Measurements from ENCODE around the gene SLC22A17. TPM values are rescaled to one million over a fixed set of nuclear protein-coding genes. Genes with fewer than 3 reads are reported as not detected.

The SLC22A17 gene
- total and polyA plus RNA-seq, 10 of the 15 experiments (the other 5 are each of a cell fraction or from before 2014, with no cell fraction given): not detected

DNA sequence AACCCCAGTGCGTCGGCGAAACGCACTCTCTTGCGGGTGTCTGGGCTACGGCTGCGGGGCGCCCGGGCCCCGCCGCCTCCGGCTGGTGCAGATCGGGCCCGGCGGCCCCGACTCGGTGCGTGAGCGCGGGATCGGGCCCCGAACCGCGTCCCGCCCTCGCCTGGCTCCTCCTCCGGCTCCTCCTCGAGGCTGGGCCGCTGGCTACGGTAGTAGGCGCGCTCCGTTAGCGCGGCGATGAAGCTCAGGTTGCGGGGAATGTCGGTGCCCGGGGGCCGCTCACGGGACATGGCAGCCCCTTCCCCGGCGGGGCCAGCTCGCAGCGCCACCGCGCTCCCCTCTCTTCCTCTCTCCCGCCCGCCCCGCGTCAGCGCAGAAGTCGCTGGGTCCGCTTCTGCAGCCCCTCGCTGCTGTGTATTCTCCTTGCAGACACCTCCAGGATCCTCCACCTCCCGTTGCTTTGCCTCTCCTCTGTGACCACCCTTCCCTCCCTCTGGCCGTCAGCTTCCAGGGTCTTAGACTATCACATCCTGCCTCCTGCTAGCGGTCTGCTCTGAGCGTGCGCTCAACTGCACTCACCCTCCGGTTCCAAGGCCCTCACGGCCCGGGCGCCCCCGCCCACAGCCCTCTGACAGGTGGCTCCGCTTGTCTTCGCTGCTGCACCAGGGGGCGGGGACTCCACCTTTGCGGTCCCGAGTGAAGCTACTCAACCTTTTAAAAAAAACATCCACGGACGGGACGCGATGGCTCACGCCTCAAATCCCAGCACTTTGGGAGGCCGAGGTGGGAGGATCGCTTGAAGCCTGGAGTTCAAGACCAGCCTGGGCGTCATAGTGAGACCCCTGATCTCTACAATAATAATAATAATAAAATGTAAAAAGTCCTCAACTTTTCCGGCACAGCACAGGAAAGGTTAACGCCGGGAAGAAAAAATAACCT lies 50.1 kb downstream of the SLC22A17 start, which contains the start of gene PPP1R3E (continued):
- no peak for TF ChIP-seq ATF2 (IDR thresholded peaks at IDR 0.05; ENCODE audit: low read length)
- peak; percentile 92 for TF ChIP-seq HDGF (IDR thresholded peaks at IDR 0.05)
- no peak for TF ChIP-seq BMI1 (IDR thresholded peaks at IDR 0.05; ENCODE audit: borderline replicate concordance)
- no peak for TF ChIP-seq CHD1 (IDR thresholded peaks at IDR 0.05; ENCODE audit: low read depth, low read length)
- TF ChIP-seq YBX1 (IDR thresholded peaks at IDR 0.05): no peak
- TF ChIP-seq ZSCAN29 (IDR thresholded peaks at IDR 0.05): no peak
- peak; percentile 80 for TF ChIP-seq TCF12 (IDR thresholded peaks at IDR 0.05; ENCODE audit: low read depth, low read length)
- peak; percentile 59; the same call in 1 of the 2 replicates for TF ChIP-seq LARP7 (IDR thresholded peaks at IDR 0.05)
- TF ChIP-seq NR2F1 (conservative IDR thresholded peaks at IDR 0.05): peak; percentile 26; the same call in 1 of the 2 replicates
- no peak for TF ChIP-seq ZNF207 (IDR thresholded peaks at IDR 0.05; ENCODE audit: borderline replicate concordance)
- TF ChIP-seq, protein P1, sequence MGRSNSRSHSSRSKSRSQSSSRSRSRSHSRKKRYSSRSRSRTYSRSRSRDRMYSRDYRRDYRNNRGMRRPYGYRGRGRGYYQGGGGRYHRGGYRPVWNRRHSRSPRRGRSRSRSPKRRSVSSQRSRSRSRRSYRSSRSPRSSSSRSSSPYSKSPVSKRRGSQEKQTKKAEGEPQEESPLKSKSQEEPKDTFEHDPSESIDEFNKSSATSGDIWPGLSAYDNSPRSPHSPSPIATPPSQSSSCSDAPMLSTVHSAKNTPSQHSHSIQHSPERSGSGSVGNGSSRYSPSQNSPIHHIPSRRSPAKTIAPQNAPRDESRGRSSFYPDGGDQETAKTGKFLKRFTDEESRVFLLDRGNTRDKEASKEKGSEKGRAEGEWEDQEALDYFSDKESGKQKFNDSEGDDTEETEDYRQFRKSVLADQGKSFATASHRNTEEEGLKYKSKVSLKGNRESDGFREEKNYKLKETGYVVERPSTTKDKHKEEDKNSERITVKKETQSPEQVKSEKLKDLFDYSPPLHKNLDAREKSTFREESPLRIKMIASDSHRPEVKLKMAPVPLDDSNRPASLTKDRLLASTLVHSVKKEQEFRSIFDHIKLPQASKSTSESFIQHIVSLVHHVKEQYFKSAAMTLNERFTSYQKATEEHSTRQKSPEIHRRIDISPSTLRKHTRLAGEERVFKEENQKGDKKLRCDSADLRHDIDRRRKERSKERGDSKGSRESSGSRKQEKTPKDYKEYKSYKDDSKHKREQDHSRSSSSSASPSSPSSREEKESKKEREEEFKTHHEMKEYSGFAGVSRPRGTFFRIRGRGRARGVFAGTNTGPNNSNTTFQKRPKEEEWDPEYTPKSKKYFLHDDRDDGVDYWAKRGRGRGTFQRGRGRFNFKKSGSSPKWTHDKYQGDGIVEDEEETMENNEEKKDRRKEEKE (IDR thresholded peaks at IDR 0.05): no peak
- no peak for TF ChIP-seq JUNB (IDR thresholded peaks at IDR 0.05)
- TF ChIP-seq SRF (IDR thresholded peaks at IDR 0.05; ENCODE audit: low read depth in 2 of 2, low read length in 2 of 2): no peak
- no peak for TF ChIP-seq SIX5 (IDR thresholded peaks at IDR 0.05; ENCODE audit: low read depth, low read length, severe bottlenecking)
- TF ChIP-seq, protein P2, sequence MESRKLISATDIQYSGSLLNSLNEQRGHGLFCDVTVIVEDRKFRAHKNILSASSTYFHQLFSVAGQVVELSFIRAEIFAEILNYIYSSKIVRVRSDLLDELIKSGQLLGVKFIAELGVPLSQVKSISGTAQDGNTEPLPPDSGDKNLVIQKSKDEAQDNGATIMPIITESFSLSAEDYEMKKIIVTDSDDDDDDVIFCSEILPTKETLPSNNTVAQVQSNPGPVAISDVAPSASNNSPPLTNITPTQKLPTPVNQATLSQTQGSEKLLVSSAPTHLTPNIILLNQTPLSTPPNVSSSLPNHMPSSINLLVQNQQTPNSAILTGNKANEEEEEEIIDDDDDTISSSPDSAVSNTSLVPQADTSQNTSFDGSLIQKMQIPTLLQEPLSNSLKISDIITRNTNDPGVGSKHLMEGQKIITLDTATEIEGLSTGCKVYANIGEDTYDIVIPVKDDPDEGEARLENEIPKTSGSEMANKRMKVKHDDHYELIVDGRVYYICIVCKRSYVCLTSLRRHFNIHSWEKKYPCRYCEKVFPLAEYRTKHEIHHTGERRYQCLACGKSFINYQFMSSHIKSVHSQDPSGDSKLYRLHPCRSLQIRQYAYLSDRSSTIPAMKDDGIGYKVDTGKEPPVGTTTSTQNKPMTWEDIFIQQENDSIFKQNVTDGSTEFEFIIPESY (IDR thresholded peaks at IDR 0.05): no peak
- TF ChIP-seq ZNF687 (IDR thresholded peaks at IDR 0.05): no peak; the same call in 1 of the 2 replicates
- TF ChIP-seq ZZZ3 (IDR thresholded peaks at IDR 0.05; ENCODE audit: control insufficient read depth, insufficient read length, low read depth): no peak
- TF ChIP-seq CBX5 (IDR thresholded peaks at IDR 0.05; ENCODE audit: low read depth): 0 out of 2 replicates have a peak, but pooled peaks have one; percentile 66
- TF ChIP-seq HDAC2 (IDR thresholded peaks at IDR 0.05): no peak
- TF ChIP-seq KAT2A (conservative IDR thresholded peaks at IDR 0.05; ENCODE audit: control insufficient read depth, low read depth, low read length): no peak
